Naive thymus-derived CD4-positive, alpha-beta T cell (primary cell): ENCODE data around the gene COPS3. TPM values are rescaled to one million over a fixed set of nuclear protein-coding genes. Genes with fewer than 3 reads are reported as not detected.
A peak's percentile ranks its signal among the peaks of the same experiment; 100 is the strongest.

Experiments used
- ATAC-seq: fragments of 150-1000 bp; cut with Tn5 transposase; 2 replicates; pipeline ENCODE4 v1.10.0; 2021; ENCODE audit warnings: mild to moderate bottlenecking, moderate library complexity
- CTCF ChIA-PET: fragments of 350-600 bp; sonication (Branson Sonifier 250); formaldehyde crosslinking; loops from one replicate; lab custom pipeline; 2021; ENCODE audit warnings: antibody characterized with exemption; lab: Charles Lee
- POLR2A ChIA-PET: fragments of 350-600 bp; sonication (Branson Sonifier 250); formaldehyde crosslinking; loops from one replicate; lab custom pipeline; 2021; ENCODE audit warnings: antibody characterized with exemption, inconsistent platforms; lab: Charles Lee
- DNase-seq, 9 donors: peaks; one replicate each; pipeline versions ENCODE4 v3.0.0 to v3.0.0-alpha.2; 2020 to 2022; ENCODE audit warnings: mixed read lengths in 1 of 9
- H3K27ac ChIP-seq: one replicate; pipeline ENCODE4 v1.7.0; 2013; ENCODE audit warnings: mild to moderate bottlenecking, low read depth, low read length, moderate library complexity
- H3K27me3 ChIP-seq, 2 donors: one replicate each; pipeline ENCODE4 v1.7.0; 2013; ENCODE audit warnings: low read length in 2 of 2, mild to moderate bottlenecking in 2 of 2, moderate library complexity in 2 of 2; ENCODE audit not compliant: control insufficient read depth in 2 of 2, insufficient read depth in 2 of 2
- H3K36me3 ChIP-seq, 3 experiments: 1 replicate in 2 of 3; 2 replicates in 1 of 3; pipeline ENCODE4 v1.7.0; 2013; ENCODE audit warnings: low read length in 3 of 3, mild to moderate bottlenecking in 3 of 3, moderate library complexity in 1 of 3; ENCODE audit not compliant: insufficient read depth in 3 of 3, control insufficient read depth in 2 of 3
- H3K4me1 ChIP-seq, 2 donors: one replicate each; pipeline ENCODE4 v1.7.0; 2013; ENCODE audit warnings: low read length in 2 of 2, mild to moderate bottlenecking in 2 of 2, moderate library complexity in 1 of 2; ENCODE audit not compliant: control insufficient read depth in 2 of 2, insufficient read depth in 2 of 2
- H3K4me3 ChIP-seq: 2 replicates; pipeline ENCODE4 v1.7.0; 2013; ENCODE audit warnings: mild to moderate bottlenecking, low read length
- H3K9me3 ChIP-seq, 3 experiments: 1 replicate in 2 of 3; 2 replicates in 1 of 3; pipeline ENCODE4 v1.7.0; 2013; ENCODE audit warnings: low read length in 3 of 3; ENCODE audit not compliant: control insufficient read depth in 2 of 3
- H3K27ac Mint-ChIP-seq, 9 donors: one replicate each; pipeline ENCODE4 v1.8.0; 2020 to 2022; ENCODE audit warnings: mixed read lengths in 9 of 9, mild to moderate bottlenecking in 8 of 9, moderate library complexity in 5 of 9, inconsistent platforms in 2 of 9
- H3K27me3 Mint-ChIP-seq, 5 donors: one replicate each; pipeline ENCODE4 v1.8.0; 2021 to 2022; ENCODE audit warnings: mixed read lengths in 5 of 5, mild to moderate bottlenecking in 1 of 5
- H3K36me3 Mint-ChIP-seq, 5 donors: one replicate each; pipeline ENCODE4 v1.8.0; 2020 to 2022; ENCODE audit warnings: mixed read lengths in 5 of 5, mild to moderate bottlenecking in 3 of 5, inconsistent platforms in 1 of 5
- H3K4me1 Mint-ChIP-seq, 7 donors: one replicate each; pipeline ENCODE4 v1.8.0; 2020 to 2022; ENCODE audit warnings: mixed read lengths in 7 of 7, mild to moderate bottlenecking in 3 of 7, inconsistent platforms in 1 of 7
- H3K4me3 Mint-ChIP-seq, 10 donors: one replicate each; pipeline ENCODE4 v1.8.0; 2020 to 2022; ENCODE audit warnings: mild to moderate bottlenecking in 10 of 10, mixed read lengths in 10 of 10, moderate library complexity in 6 of 10, inconsistent platforms in 2 of 10
- H3K9me3 Mint-ChIP-seq, 11 donors: one replicate each; pipeline ENCODE4 v1.8.0; 2020 to 2022; ENCODE audit warnings: mixed read lengths in 11 of 11, mild to moderate bottlenecking in 4 of 11, inconsistent platforms in 1 of 11, moderate library complexity in 1 of 11
- intact Hi-C, 2 donors: fragments of 100-400 bp; cut with micrococcal nuclease; formaldehyde crosslinking; loops; one replicate each; pipeline ENCODE4 v1.15.1; 2023
- polyA plus RNA-seq, 2 donors: library from polyadenylated mRNA; unstranded; fragments of 300-500 nt; fragmentation: Illumina TruSeq; gene quantifications; one replicate each; pipeline ENCODE4 v1.2.3, GENCODE V29; 2021
- total RNA-seq, 6 experiments: library from RNA in 5 of 6; stranded (reverse) in 5 of 6; gene quantifications; 1 replicate in 5 of 6; 2 replicates in 1 of 6; pipeline ENCODE4 v1.2.3 and lab custom pipeline; 2021 to 2026

The COPS3 gene
- total and polyA plus RNA-seq, 7 experiments from 2014 or later = 44.7 to 98.7 (median 76.5) TPM

GRCh38 chr17:17242246-17242645 lies 38.8 kb downstream of the COPS3 start:
- Mint-ChIP-seq H3K9me3 (peaks cover 0 to 2% (median 0%) of the 10 kb centered on the region in 11 donors), H3K27ac (peak overlapping the region in 1 of 9 donors; percentile 65), H3K4me3 (no peak overlapping the region), H3K27me3 (peaks cover 0 to 5% (median 0%) of the 10 kb centered on the region in 5 donors), H3K36me3 (peaks cover 0 to 9% (median 5%) of the 10 kb centered on the region in 5 donors), H3K4me1 (peaks cover 0 to 16% (median 11%) of the 10 kb centered on the region in 7 donors)
- ChIA-PET CTCF (no interaction called here), POLR2A (no interaction called here)
- Histone ChIP-seq H3K36me3 (peaks cover 0 to 19% (median under 1%) of the 10 kb centered on the region in 3 experiments), H3K4me3 (no peak overlapping the region), H3K4me1 (peaks cover 0 to 4% of the 10 kb centered on the region in 2 donors), H3K27me3 (no peaks in the 10 kb centered on the region), H3K27ac (no peak overlapping the region), H3K9me3 (no peaks in the 10 kb centered on the region)
- intact Hi-C loops = no loop called here
- no peak for DNase-seq
- ATAC-seq = no peak

DNA sequence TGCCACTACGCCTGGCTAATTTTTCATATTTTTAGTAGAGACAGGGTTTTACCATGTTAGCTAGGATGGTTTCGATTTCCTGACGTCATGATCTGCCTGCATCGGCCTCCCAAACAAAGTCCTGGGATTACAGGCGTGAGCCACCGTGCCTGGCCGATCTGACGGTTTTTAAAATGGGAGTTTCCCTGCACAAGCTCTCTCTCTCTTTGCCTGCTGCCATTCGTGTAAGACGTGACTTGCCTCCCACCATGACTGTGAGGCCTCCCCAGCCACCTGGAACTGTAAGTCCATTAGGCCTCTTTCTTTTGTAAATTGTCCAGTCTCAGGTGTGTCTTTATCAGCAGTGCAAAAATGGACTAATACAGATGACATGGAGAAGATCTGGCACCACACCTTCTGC lies 39.4 kb downstream of the COPS3 start:
- Mint-ChIP-seq H3K27me3 (peaks cover 0 to 6% (median 0%) of the 10 kb centered on the region in 5 donors), H3K27ac (peak overlapping the region in 1 of 9 donors; percentile 18), H3K9me3 (peaks cover 0 to 4% (median 0%) of the 10 kb centered on the region in 11 donors), H3K36me3 (peaks cover 0 to 3% (median 0%) of the 10 kb centered on the region in 5 donors), H3K4me1 (peaks cover 0 to 17% (median 13%) of the 10 kb centered on the region in 7 donors), H3K4me3 (peak overlapping the region in 1 of 10 donors; percentile 25)
- no peaks in the 10 kb centered on the region for H3K27me3 ChIP-seq
- intact Hi-C loops = no loop called here
- no peak overlapping the region for H3K4me3 ChIP-seq
- no peaks in the 10 kb centered on the region for H3K9me3 ChIP-seq
- peaks cover 0 to 19% (median 0%) of the 10 kb centered on the region in 3 experiments for H3K36me3 ChIP-seq
- CTCF ChIA-PET = no interaction called here
- H3K4me1 ChIP-seq = peaks cover 0 to 4% of the 10 kb centered on the region in 2 donors
- POLR2A ChIA-PET = interaction anchor here (0.6 to 0.7 kb wide), 2 partner anchors 36 to 64 kb away, joined by 3 read pairs; partner anchors contain the start of gene PLD6
- DNase-seq (no peak), ATAC-seq (no peak)
- no peak overlapping the region for H3K27ac ChIP-seq

DNA sequence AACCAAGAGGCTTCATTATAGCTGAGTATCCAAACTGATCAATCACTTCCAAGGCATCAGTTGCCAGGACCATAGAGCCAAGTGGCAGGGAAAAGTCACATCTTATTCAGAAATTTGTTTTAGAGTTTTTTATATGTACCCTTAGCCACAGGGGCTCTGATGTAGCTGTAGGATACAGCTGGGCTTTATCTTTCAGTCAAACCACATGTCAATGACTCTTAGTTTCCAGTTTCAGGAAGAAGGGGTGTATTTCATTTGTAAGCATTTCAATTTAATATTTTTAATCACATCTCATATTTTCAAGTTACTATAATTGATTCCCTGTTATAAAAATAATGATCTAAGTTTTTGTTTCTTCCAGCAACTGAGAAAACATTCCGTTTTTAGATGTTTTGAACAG lies 41.2 kb downstream of the COPS3 start:
- Histone ChIP-seq H3K9me3 (no peaks in the 10 kb centered on the region), H3K27ac (no peak overlapping the region), H3K36me3 (peaks cover 0 to 7% (median 0%) of the 10 kb centered on the region in 3 experiments), H3K4me1 (peaks cover 13 to 18% of the 10 kb centered on the region in 2 donors), H3K27me3 (no peaks in the 10 kb centered on the region), H3K4me3 (no peak overlapping the region)
- peaks cover 16 to 31% (median 30%) of the 10 kb centered on the region in 7 donors for H3K4me1 Mint-ChIP-seq
- CTCF ChIA-PET = no interaction called here
- DNase-seq (no peak), ATAC-seq (no peak)
- peaks cover 0 to 3% (median 0%) of the 10 kb centered on the region in 5 donors for H3K36me3 Mint-ChIP-seq
- peak overlapping the region in 1 of 10 donors; percentile 55 for H3K4me3 Mint-ChIP-seq
- intact Hi-C loops = loop anchor here in 1 of 2 donors (5.0 kb wide), 1 partner anchor 238 kb away; no protein-coding TSS in a partner anchor
- peaks cover 0 to 6% (median 0%) of the 10 kb centered on the region in 5 donors for H3K27me3 Mint-ChIP-seq
- POLR2A ChIA-PET = interaction anchor here (0.7 to 0.8 kb wide), 2 partner anchors 39 to 60 kb away, joined by 3 read pairs; no protein-coding TSS in a partner anchor
- H3K9me3 Mint-ChIP-seq = peaks cover 0 to 5% (median 0%) of the 10 kb centered on the region in 11 donors
- H3K27ac Mint-ChIP-seq = no peak overlapping the region

- Histone ChIP-seq H3K4me3 (peak within 1 kb of the TSS; percentile 92), H3K27me3 (no peaks in the 10 kb centered on the region), H3K27ac (peak within 1 kb of the TSS; percentile 97), H3K9me3 (no peaks in the 10 kb centered on the region), H3K4me1 (peaks cover 13 to 18% of the 10 kb centered on the region in 2 donors), H3K36me3 (peaks cover 0 to 14% (median 0%) of the 10 kb centered on the region in 3 experiments)
- H3K4me1 Mint-ChIP-seq = peaks cover 16 to 38% (median 31%) of the 10 kb centered on the region in 7 donors
- ATAC-seq (peak; percentile 95), DNase-seq (peak; percentile 86 to 96 (median 91))
- H3K27ac Mint-ChIP-seq = peak within 1 kb of the TSS; percentile 97 to 100 (median 98)
- peaks cover 0 to 5% (median 0%) of the 10 kb centered on the region in 11 donors for H3K9me3 Mint-ChIP-seq
- ChIA-PET POLR2A (interaction anchor here (0.7 to 2.8 kb wide), 11 partner anchors 16 to 856 kb away, joined by 3 to 10 read pairs (median 5); partner anchors contain the start of genes PLD6 and UBB), CTCF (interaction anchor here (0.6 kb wide), 1 partner anchor 26 kb away, joined by 4 read pairs; no protein-coding TSS in a partner anchor)
- intact Hi-C loops = loop anchor here (1.0 to 5.0 kb wide), 13 partner anchors 31 to 354 kb away; partner anchors contain the start of genes COPS3 (in 2 of the 2), PLD6 (in 2 of the 2), MPRIP (in 1 of the 2) and PEMT (in 1 of the 2)
- peaks cover 0 to 6% (median 0%) of the 10 kb centered on the region in 5 donors for H3K27me3 Mint-ChIP-seq
- H3K4me3 Mint-ChIP-seq = peak within 1 kb of the TSS; percentile 90 to 99 (median 96)
- H3K36me3 Mint-ChIP-seq = peaks cover 0 to 3% (median 0%) of the 10 kb centered on the region in 5 donors
These were observed 43.8 kb downstream of the COPS3 start, which contains the start of gene FLCN for GRCh38 chr17:17237026-17237799. Gene FLCN, minus strand, starts transcription at chr17:17237168. Its CDS starts 9,031 bp downstream, at chr17:17228137.

DNA sequence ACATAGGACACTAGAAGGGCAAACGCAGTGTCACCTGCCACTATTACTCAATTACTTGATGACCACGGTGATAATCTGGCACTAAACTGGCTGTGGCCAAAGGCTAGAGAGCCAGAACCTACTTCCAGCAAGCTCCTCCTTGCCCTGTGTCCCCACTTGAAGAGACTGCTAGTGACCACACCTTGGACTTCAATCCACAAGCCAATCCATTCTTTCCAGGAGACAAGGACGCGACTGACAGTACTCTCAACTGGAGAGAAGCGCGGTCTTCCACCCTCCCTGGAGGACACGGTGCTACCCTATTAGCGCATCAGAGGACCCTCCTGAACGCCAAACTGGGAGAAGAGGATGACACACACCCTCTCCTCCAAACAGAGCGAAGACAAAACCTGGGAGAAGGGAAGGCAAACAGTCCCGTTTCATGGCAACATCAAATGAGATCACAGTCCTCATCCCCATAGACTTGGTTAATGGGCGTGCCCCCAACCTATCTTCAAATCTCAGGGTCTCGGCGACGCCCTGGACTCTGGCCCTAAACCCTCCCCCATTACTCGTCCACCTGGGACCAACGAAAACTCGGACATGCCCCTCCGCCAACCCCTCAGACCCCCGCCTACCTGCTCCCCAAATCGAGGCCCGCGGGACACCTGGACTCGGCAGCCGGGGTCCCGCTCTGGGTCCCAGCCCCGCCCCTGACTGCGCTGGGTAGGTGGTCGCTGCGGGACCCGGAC lies 44.6 kb downstream of the COPS3 start:
- intact Hi-C loops = loop anchor here (1.0 to 5.0 kb wide), 13 partner anchors 30 to 355 kb away; partner anchors contain the start of genes COPS3 (in 2 of the 2), PLD6 (in 2 of the 2), MPRIP (in 1 of the 2) and PEMT (in 1 of the 2)

More for the DNA sequence above, 44.6 kb downstream of the COPS3 start:
- H3K36me3 ChIP-seq = peaks cover 0 to 22% (median 4%) of the 10 kb centered on the region in 3 experiments
- CTCF ChIA-PET = interaction anchor here (0.5 to 0.6 kb wide), 2 partner anchors 73 to 119 kb away, joined by 3 read pairs; no protein-coding TSS in a partner anchor
- no peak for ATAC-seq
- peak overlapping the region; percentile 97 for H3K27ac ChIP-seq
- peak in 4 of 9 donors; percentile 9 to 14 (median 10) for DNase-seq
- H3K4me3 ChIP-seq = peak overlapping the region; percentile 92
- H3K9me3 Mint-ChIP-seq = peaks cover 0 to 5% (median 0%) of the 10 kb centered on the region in 11 donors
- H3K4me1 Mint-ChIP-seq = peaks cover 16 to 38% (median 31%) of the 10 kb centered on the region in 7 donors
- H3K4me3 Mint-ChIP-seq = peak overlapping the region; percentile 90 to 99 (median 96)
- H3K27ac Mint-ChIP-seq = peak overlapping the region; percentile 97 to 100 (median 98)
- peaks cover 0 to 6% (median 0%) of the 10 kb centered on the region in 5 donors for H3K27me3 Mint-ChIP-seq
- no peaks in the 10 kb centered on the region for H3K9me3 ChIP-seq
- POLR2A ChIA-PET = interaction anchor here (0.7 to 2.8 kb wide), 14 partner anchors 17 to 856 kb away, joined by 3 to 10 read pairs (median 4); partner anchors contain the start of genes PLD6 and UBB
- H3K27me3 ChIP-seq = no peaks in the 10 kb centered on the region
- H3K4me1 ChIP-seq = peaks cover 13 to 18% of the 10 kb centered on the region in 2 donors
- peaks cover 0 to 7% (median 4%) of the 10 kb centered on the region in 5 donors for H3K36me3 Mint-ChIP-seq
